Parathyroid adenoma (tissue), 2 donors: ENCODE data around the gene NFIX.

Experiments
- H2AFZ ChIP-seq: fragments of 300-600 bp; sonication (generic); one replicate; pipeline ENCODE4 v1.7.0; 2017; ENCODE audit warnings: antibody characterized with exemption, mild to moderate bottlenecking
- H3K27ac ChIP-seq: fragments of 300-600 bp; sonication (generic); one replicate; pipeline ENCODE4 v1.7.0; 2017
- H3K27me3 ChIP-seq: fragments of 300-600 bp; sonication (generic); one replicate; pipeline ENCODE4 v1.7.0; 2017; ENCODE audit warnings: low read length; ENCODE audit not compliant: control insufficient read depth, insufficient read depth
- H3K36me3 ChIP-seq: fragments of 300-600 bp; sonication (generic); one replicate; pipeline ENCODE4 v1.7.0; 2017; ENCODE audit warnings: low read length; ENCODE audit not compliant: control insufficient read depth, insufficient read depth
- H3K4me1 ChIP-seq: fragments of 300-600 bp; sonication (generic); one replicate; pipeline ENCODE4 v1.7.0; 2017; ENCODE audit warnings: control low read depth
- H3K4me2 ChIP-seq: fragments of 300-600 bp; sonication (generic); one replicate; pipeline ENCODE4 v1.7.0; 2017; ENCODE audit warnings: low read length
- H3K4me3 ChIP-seq: fragments of 300-600 bp; sonication (generic); one replicate; pipeline ENCODE4 v1.7.0; 2017; ENCODE audit warnings: low read depth, low read length
- H3K79me2 ChIP-seq: fragments of 300-600 bp; sonication (generic); one replicate; pipeline ENCODE4 v1.7.0; 2017; ENCODE audit warnings: control low read depth
- H3K9ac ChIP-seq: fragments of 300-600 bp; sonication (generic); one replicate; pipeline ENCODE4 v1.7.0; 2017; ENCODE audit warnings: mild to moderate bottlenecking
- H3K9me3 ChIP-seq: fragments of 300-600 bp; sonication (generic); one replicate; pipeline ENCODE4 v1.7.0; 2017; ENCODE audit warnings: low read length; ENCODE audit not compliant: control insufficient read depth
- CTCF ChIP-seq: fragments of 300-600 bp; sonication (generic); IDR thresholded peaks from one replicate; pipeline ENCODE4 v1.7.0; 2017; ENCODE audit warnings: antibody characterized with exemption, mild to moderate bottlenecking
- donor health status: primary hyperparathyroidism.

Gene NFIX

GRCh38 chr19:12985049-12985776 lies 10.1 kb upstream of the NFIX start:
- H3K4me3 ChIP-seq: no peak overlapping the region
- no peaks in the 10 kb centered on the region for H3K4me1 ChIP-seq
- no peaks in the 10 kb centered on the region for H3K36me3 ChIP-seq
- no peak overlapping the region for H3K27ac ChIP-seq
- no peak overlapping the region for H3K9ac ChIP-seq
- no peaks in the 10 kb centered on the region for H3K27me3 ChIP-seq
- TF ChIP-seq CTCF: no peak
- no peaks in the 10 kb centered on the region for H3K9me3 ChIP-seq
- no peak overlapping the region for H3K4me2 ChIP-seq
- peak overlapping the region; percentile 0 for H2AFZ ChIP-seq
- no peaks in the 10 kb centered on the region for H3K79me2 ChIP-seq

- H3K27me3 ChIP-seq: no peaks in the 10 kb centered on the region
- H3K27ac ChIP-seq: no peak overlapping the region
Observed at GRCh38 chr19:12986726-12987125, 8.5 kb upstream of the NFIX start.

GRCh38 chr19:12987190-12987589 lies 8.1 kb upstream of the NFIX start:
- no peaks in the 10 kb centered on the region for H3K9me3 ChIP-seq
- no peak overlapping the region for H3K9ac ChIP-seq
- no peak overlapping the region for H2AFZ ChIP-seq
- no peaks in the 10 kb centered on the region for H3K79me2 ChIP-seq
- TF ChIP-seq CTCF: no peak
- no peak overlapping the region for H3K4me2 ChIP-seq
- no peaks in the 10 kb centered on the region for H3K36me3 ChIP-seq
- no peaks in the 10 kb centered on the region for H3K27me3 ChIP-seq
- no peak overlapping the region for H3K4me3 ChIP-seq
- H3K27ac ChIP-seq: no peak overlapping the region
- no peaks in the 10 kb centered on the region for H3K4me1 ChIP-seq

More at GRCh38 chr19:12986726-12987125, 8.5 kb upstream of the NFIX start:
- H3K4me2 ChIP-seq: no peak overlapping the region
- TF ChIP-seq CTCF: no peak
- no peaks in the 10 kb centered on the region for H3K79me2 ChIP-seq
- H3K9me3 ChIP-seq: no peaks in the 10 kb centered on the region
- H3K36me3 ChIP-seq: no peaks in the 10 kb centered on the region
- no peak overlapping the region for H3K9ac ChIP-seq
- no peak overlapping the region for H3K4me3 ChIP-seq
- no peak overlapping the region for H2AFZ ChIP-seq
- no peaks in the 10 kb centered on the region for H3K4me1 ChIP-seq

GRCh38 chr19:12987781-12988180 lies 7.5 kb upstream of the NFIX start:
- Histone ChIP-seq H2AFZ (no peak overlapping the region), H3K27me3 (no peaks in the 10 kb centered on the region), H3K4me1 (no peaks in the 10 kb centered on the region), H3K9ac (no peak overlapping the region), H3K27ac (no peak overlapping the region), H3K9me3 (no peaks in the 10 kb centered on the region), H3K4me3 (no peak overlapping the region), H3K36me3 (no peaks in the 10 kb centered on the region), H3K4me2 (no peak overlapping the region), H3K79me2 (no peaks in the 10 kb centered on the region)
- no peak for TF ChIP-seq CTCF

- no peak overlapping the region for H2AFZ ChIP-seq
- no peaks in the 10 kb centered on the region for H3K79me2 ChIP-seq
- peaks cover 2% of the 10 kb centered on the region for H3K4me1 ChIP-seq
- H3K27ac ChIP-seq: no peak overlapping the region
- no peaks in the 10 kb centered on the region for H3K36me3 ChIP-seq
- no peaks in the 10 kb centered on the region for H3K9me3 ChIP-seq
- no peak overlapping the region for H3K4me3 ChIP-seq
- no peak overlapping the region for H3K4me2 ChIP-seq
- TF ChIP-seq CTCF: no peak
- H3K9ac ChIP-seq: no peak overlapping the region
- no peaks in the 10 kb centered on the region for H3K27me3 ChIP-seq
Observed at GRCh38 chr19:12990431-12990830, 4.8 kb upstream of the NFIX start.
